Mucosa of gallbladder (tissue), 1 donor: ENCODE measurements around the gene UBAC2. TPM values are rescaled to one million over a fixed set of nuclear protein-coding genes. Genes with fewer than 3 reads are reported as not detected.

Experiments
- DNase-seq: peaks from one replicate; pipeline ENCODE4 v3.0.0-alpha.2; 2020; ENCODE audit warnings: low spot score
- total RNA-seq: library from RNA; stranded (reverse); gene quantifications from one replicate; pipeline ENCODE4 v1.2.1, GENCODE V29; 2021
- donor health status: DM: no; HTN: no; CAD: no.

UBAC2 gene, protein sequence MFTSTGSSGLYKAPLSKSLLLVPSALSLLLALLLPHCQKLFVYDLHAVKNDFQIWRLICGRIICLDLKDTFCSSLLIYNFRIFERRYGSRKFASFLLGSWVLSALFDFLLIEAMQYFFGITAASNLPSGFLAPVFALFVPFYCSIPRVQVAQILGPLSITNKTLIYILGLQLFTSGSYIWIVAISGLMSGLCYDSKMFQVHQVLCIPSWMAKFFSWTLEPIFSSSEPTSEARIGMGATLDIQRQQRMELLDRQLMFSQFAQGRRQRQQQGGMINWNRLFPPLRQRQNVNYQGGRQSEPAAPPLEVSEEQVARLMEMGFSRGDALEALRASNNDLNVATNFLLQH
- 65.8 TPM for total RNA-seq

DNA sequence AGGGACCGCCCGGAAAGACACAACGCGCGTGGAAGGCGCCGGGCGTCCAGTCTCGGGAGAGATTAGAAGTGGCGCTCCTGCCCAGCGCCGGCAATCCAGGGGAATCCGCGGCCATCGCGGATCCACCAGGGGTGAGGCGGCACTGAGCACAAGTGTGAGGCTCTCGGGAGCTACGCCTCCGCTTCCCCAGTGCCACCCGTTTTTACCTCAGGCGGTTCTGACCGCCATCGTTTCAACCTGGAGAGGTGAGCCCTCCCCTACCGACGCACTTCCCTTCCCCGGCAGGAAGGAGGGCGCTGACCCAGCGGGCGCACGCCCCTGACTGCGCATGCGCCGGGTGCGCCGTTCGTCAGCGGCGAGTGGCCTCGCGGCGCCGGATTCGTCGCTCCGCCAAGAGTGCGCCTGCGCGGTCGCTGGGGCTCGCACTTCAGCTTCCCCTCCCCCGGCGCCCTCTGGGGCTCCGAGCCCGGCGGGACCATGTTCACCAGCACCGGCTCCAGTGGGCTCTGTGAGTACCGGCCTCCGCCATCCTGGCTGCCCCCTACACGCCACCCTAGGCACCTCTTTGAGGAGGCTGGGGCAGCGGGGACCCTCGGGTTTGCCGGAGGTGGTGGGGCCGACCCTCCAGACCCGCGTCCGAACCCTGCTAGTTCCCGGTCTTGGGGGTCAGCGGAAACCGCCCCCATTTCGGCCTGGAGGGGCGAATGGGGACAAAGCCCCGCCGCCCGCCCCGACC is at the start of gene UBAC2:
Gene UBAC2 (plus strand): TSS at position 423 of the 736 bp plus-strand sequence. CDS start 55 bp downstream, at position 478.
- DNase-seq = peak; percentile 96

DNA sequence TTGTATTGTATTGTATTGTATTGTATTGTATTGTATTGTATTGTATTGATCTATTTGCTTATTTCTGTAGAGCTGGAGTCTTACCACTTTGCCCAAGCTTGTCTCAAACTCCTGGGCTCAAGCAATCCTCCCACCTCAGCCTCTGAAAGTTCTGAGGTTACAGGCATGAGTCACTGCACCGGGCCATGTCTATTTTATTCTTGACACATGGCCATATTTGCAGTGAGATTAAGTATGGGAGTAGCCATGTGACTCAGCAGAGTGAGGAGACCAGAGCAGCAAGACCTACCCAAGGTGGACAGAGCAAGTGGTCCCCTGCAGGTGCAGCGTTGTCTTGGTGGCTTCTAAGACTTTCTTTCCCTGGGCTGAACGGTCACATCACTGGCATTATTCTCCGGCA is 49.1 kb upstream of the UBAC2 start:
- no peak for DNase-seq

DNA sequence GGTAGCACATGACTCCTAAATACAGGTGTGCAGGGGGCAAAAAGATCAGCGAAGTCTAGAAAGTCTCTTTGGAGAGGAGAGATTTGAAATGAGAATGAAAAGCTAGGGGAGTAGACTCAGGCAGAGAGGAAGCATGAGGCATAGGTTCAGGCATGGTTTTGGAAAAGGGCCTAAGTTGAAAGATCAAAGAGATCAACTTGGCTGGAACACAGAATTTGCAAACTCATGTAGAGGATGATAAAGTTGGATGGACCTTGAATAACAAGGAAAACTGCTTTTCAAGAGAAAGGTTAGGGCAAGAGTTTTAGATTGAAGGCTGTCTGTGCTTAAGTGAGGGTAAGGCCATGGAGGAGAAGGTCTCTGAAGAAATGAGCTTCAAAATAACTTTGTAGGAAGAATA is 47.4 kb upstream of the UBAC2 start:
- no peak for DNase-seq

DNA sequence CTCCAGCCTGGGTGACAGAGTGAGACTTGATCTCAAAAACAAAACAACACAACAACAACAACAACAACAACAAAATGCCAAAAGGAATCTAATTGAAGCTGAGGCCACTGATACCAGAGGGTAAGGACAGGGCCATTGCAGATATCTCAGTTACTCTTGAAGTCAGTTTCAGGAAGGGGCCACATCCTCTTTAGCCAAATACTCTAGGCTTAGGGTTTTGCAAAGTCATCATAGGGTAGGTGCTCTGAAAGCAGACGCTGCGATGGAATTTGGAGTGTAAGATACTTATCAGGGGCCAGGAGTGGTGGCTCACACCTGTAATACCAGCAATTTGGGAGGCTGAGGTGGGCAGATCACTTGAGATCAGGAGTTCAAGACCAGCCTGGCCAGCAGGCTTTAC is 46.6 kb upstream of the UBAC2 start:
- no peak for DNase-seq

DNA sequence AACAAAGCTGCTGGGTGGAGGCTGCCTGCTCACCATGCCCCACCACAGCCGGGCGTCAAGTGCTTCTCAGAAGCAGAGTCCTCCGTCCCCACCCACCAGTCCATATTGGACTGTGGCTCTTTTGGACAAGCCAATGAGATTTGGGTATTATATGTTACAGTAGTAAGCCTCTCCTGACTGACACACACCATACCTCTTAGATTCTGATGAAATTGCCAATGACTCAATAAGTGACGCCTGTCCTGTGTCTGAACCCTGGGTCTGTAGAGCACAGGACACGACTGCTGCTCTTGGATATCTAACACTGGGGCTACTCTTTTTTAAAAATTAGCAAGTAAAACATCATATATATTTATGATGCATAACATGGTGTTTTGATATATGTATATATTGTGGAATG is 44.8 kb upstream of the UBAC2 start:
- DNase-seq = no peak

DNA sequence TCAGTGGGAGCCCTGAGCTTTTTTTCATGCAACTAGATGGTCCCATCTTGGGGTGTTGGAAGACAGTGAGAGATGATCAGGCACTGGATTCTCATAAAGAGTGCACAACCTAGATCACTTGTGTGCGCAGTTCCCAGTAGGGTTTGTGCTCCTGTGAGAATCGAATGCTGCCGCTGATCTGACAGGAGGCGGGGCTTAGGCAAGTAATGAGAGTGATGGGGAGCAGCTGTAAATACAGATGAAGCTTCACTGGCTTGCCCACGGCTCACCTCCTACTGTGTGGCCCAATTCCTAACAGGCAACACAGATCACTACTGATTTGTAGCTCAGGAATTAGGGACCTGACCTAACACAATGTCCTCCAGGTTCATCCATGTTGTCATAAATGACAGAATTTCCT is 43.6 kb upstream of the UBAC2 start:
- DNase-seq = no peak

DNA sequence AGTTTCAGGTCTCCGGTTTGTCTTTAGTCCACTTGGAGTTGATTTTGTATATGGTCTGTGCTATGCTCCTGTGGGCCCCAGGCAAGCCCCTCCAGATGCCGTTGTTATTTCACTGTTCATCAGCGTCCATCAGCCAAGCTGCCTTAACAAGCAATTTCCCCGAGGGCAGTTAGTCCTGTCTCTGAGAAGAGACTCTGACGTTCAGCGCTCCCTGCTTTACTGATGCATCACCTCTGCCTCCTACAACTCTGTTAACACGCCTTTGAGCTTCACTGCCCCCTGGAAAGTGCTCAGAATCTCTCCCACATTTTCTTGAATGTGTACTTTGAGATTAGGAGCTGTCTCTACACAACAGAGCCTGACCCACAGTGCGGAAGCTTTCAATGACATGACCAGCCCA is 41.8 kb upstream of the UBAC2 start:
- no peak for DNase-seq

DNA sequence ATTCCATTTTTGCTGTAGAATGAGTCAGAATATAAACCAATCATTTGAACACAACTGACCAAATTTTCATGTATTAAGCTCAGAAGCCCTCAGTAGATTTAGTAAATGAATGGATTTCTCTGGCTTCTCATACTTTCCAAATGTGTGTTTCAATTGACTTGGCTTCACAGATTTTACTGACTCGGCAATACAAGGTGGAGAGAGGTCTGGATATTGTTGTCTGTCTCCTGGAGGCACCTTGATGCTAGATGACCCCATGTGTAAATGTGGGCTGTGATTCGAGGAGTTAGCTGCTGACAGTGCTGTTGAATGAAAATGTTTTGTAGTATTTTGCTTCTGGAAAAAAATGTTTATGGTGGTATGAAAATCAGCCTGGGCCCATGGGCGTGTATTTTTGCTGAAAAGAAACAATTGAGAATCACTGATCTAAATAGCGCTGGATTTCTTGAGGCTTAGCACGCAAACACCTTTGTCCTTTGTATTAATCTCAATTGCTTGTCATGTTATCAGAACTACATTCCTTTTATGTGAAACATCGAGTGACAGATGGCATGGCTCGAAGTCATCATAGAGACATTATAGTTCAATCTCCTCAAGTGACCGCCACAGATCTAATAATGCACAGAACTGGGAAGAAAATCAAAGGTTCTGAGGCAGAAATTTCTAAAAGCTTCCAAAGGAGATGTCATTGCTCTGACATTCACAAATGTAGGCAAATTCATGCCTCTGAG is 41.2 kb upstream of the UBAC2 start:
- DNase-seq = no peak

GRCh38 chr13:99160415-99160814 is 40.2 kb upstream of the UBAC2 start:
- no peak for DNase-seq

DNA sequence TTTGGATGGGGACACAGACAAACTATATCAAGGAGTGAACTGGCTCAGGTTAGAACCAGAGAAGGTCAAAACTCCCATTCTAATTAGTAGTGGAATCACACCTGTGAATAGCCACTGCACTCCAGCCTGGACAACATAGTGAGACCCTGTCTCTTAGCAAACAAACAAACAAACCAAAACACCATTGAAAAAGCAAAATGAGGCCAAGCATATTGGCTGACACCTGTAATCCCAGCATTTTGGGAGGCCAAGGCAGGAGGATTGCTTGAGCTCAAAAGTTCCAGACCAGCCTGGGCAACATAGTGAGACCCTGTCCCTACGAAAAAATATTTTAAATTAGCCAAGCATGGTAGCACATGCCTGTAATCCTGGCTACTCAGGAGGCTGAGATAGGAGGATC is 39.1 kb upstream of the UBAC2 start:
- DNase-seq = no peak

- DNase-seq = no peak
Observed at GRCh38 chr13:99162567-99163361, 37.9 kb upstream of the UBAC2 start.

- DNase-seq = no peak
Observed at GRCh38 chr13:99164226-99164625, 36.4 kb upstream of the UBAC2 start.

- no peak for DNase-seq
Observed at GRCh38 chr13:99165753-99166587, 34.7 kb upstream of the UBAC2 start.

DNA sequence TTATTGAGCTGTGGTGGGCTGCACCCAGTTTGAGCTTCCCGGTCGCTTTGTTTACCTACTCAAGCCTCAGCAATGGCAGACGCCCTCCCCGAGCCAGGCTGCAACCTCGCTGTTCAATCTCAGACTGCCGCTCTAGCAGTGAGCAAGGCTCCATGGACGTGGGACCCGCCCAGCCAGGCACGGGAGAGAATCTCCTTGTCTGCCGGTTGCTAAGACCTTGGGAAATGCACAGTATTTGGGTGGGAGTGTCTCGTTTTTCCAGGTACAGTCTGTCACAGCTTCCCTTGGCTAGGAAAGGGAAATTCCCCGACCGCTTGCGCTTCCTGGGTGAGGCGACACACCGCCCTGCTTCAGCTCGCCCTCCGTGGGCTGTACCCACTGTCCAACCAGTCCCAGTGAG is 27.7 kb upstream of the UBAC2 start:
- DNase-seq = no peak

DNA sequence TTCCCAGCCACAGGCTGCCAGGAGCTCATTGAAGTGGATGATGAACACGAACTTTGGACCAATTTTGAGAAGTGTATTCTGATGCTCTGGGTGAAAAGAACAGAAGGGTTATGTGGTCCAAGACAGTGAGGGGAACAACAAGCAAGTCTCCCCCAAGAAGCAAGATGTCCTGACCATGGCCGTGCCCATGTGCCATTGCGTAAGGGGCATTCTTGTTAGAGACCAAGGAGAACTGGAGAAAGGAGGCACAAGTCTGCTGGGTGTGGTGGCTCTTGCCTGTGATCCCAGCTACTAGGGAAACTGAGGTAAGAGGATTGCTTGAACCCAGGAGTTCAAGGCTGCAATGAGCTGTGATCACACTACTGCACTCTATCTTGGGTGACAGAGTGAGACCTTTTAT is 27.0 kb upstream of the UBAC2 start:
- DNase-seq = no peak

GRCh38 chr13:99174533-99175100 is 26.0 kb upstream of the UBAC2 start:
- DNase-seq = no peak

DNA sequence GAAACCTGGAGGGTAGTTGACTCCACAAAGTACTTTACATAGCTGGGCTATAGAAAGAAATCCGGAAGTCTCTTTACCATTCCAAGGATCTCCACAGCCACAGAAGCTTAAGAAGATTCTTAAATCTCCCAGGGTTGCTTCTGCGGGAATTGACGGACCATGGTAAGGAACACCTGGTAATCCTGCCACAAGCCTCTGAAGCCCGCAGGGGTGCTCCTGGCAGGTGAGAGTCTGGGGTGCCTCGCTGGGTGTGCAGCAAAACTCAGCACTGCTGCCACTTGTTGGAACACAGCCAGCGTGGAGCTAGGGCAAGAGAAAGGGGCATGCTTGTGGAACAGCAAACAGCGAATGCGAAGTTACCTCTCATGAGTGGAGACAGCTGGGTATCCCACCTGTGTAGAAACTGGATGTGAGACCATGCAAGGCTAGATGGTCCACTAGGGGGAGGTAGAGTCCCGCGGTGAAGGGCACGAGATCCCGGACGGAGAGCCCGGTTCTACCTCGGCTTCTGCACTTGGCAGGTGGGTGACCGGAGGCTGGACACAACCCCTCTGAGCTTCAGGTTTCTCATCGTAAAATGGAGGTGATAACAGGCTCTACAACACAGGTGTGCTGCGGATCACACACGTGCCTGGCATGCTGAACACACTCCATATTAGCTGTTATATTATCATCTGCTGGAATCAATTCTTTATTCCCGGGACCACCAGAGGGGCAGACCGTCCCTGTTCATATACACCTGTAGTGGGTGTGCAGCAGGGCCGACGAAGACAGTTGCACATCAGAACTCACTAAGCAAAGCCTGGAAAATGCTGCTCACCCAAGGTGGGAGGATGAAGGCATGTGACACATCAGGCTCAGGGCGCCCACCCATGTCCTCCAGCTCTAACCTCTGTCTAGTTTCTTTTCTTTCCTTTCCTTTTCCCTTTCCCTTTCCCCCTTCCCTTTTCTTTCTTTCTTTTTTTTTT is 24.1 kb upstream of the UBAC2 start:
- DNase-seq = peak; percentile 70

DNA sequence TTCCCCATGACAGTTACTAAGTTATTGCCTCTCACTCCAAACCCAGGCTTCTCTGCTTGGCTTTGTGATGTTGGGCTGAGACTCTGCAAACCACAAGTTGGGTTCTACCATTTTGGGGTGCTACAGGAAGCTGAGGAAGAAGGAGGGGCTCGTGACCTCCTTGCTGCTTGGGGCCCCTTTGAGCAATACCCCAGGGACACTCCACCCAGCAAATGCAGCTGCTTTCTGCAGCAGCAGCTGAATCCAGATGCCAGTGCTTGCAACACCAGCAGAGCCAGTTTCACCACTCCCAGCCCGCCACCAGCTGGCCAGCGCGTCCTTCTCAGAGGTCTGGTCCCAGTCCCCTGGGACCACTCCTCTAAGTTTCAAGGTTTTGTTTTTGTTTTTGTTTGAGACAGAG is 22.0 kb upstream of the UBAC2 start:
- DNase-seq = no peak

DNA sequence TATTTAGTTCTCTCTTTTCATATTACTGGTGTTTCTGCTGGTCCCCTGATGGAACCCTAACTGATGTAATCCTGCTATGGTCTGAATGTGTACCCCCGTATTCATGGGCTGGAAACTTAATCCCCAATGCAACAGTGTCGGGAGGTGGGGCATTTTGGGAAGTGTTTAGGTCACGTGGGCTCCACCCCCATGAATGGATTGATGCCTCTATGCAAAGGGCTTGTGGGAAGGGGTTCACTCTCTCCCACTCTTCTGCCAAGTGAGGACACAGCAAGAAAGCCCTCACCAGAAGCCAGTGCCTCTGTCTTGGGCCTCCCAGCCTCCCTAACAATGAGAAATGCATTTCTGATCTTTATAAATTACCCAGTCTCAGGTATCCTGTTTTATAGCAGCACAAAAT is 21.2 kb upstream of the UBAC2 start:
- DNase-seq = no peak
